Uterus (tissue), 2 donors: ENCODE measurements around the gene HOXA11.

Source experiments
- CTCF ChIP-seq, 4 experiments: fragments of 200-600 bp in 2 of 4; fragments of 450-650 bp in 2 of 4; sonication (generic) in 2 of 4; IDR thresholded peaks; one replicate each; pipeline ENCODE4 v1.5.1; 2016 to 2019; ENCODE audit warnings: antibody characterized with exemption in 4 of 4, mild to moderate bottlenecking in 2 of 4, moderate library complexity in 1 of 4
- POLR2A ChIP-seq, 2 donors: fragments of 450-650 bp; IDR thresholded peaks; one replicate each; pipeline ENCODE4 v1.6.1; 2016; ENCODE audit warnings: antibody characterized with exemption in 2 of 2, mild to moderate bottlenecking in 1 of 2, moderate library complexity in 1 of 2

- TF ChIP-seq CTCF (IDR thresholded peaks at IDR 0.05) (no peak), POLR2A (IDR thresholded peaks at IDR 0.05) (no peak)
Measured at GRCh38 chr7:27191161-27191731, 6.2 kb upstream of the HOXA11 start.
